ENCODE results near the gene DENND1A.
"Not testable (repeated sequence)": the region's sequence is repeated elsewhere in the genome, so short reads cannot be mapped to it uniquely, and the experiment has no call there.

The DENND1A gene

GRCh38 chr9:123914517-123915196, 15.3 kb downstream of the DENND1A start:
- TF ChIP-seq CTCF (IDR thresholded peaks at IDR 0.05; ENCODE audit: low read depth, low read length), result no peak
- no peak overlapping the region for H3K4me3 ChIP-seq (ENCODE audit: low read depth, low read length)

DNA sequence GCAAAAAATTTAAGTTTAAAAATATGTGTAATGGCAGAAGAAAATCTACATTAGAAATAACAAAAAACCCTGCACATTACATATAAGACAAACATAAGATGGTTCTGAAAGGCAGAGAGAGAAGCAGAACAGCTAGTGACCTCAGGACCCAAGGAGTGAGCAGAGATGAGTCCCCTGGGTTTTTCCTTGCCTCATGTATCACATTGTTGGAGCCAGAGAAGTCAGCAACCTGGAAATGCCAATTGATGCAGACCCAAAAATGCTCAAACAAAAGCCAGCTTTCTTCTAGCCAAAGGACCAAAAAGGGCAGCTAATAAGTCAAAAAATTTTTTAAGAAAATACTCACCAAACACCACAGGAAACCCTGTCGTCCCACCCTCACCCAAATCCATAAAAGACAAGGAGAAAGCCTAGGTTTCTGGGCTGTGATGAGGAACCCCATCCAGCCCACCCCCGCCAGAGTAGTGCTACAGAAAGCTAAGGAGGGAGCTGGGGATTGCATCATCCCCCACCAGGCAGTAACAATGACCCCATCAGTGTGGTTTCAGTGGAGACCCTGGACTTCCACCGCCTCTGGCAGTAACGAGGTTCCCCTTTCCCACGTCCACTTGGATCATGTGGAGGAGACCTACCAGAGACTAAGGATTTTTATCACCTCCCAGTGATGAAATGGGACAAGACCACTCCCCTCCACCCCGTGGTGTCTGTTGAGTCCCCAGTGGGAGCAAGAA, 17.6 kb downstream of the DENND1A start:
- TF ChIP-seq CTCF (IDR thresholded peaks at IDR 0.05; ENCODE audit: low read depth, low read length), result no peak
- H3K4me3 ChIP-seq (ENCODE audit: low read depth, low read length), result no peak overlapping the region

DNA sequence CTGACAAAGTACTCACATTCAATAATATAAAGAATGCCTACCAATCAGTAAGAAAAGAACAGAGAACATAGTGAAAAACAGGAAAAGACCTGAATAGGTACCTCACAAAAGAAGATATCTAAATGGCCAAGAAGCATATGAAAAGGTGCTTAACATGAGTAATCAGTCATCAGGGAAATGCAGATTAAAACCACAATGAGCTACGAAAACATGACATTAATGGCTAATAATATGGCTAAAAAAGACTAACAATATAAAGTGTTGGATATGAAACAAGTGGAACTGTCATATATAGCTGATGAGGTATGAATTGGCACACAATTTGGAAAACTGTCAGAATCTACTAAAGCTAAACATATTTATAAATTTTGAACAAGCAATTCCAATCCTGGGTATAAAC, 18.9 kb downstream of the DENND1A start:
- no peak overlapping the region for H3K4me3 ChIP-seq (ENCODE audit: low read depth, low read length)
- TF ChIP-seq CTCF (IDR thresholded peaks at IDR 0.05; ENCODE audit: low read depth, low read length), result no peak

- not testable (repeated sequence) for H3K4me3 ChIP-seq (ENCODE audit: low read depth, low read length)
These were observed 20.7 kb downstream of the DENND1A start for GRCh38 chr9:123909192-123909591.

DNA sequence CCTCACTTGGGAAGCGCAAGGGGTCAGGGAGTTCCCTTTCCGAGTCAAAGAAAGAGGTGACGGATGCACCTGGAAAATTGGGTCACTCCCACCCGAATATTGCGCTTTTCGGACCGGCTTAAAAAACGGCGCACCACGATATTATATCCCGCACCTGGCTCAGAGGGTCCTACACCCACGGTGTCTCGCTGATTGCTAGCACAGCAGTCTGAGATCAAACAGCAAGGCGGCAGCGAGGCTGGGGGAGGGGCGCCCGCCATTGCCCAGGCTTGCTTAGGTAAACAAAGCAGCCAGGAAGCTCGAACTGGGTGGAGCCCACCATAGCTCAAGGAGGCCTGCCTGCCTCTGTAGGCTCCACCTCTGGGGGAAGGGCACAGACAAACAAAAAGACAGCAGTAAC, 26.4 kb downstream of the DENND1A start:
- H3K4me3 ChIP-seq (ENCODE audit: low read depth, low read length), result not testable (repeated sequence)

DNA sequence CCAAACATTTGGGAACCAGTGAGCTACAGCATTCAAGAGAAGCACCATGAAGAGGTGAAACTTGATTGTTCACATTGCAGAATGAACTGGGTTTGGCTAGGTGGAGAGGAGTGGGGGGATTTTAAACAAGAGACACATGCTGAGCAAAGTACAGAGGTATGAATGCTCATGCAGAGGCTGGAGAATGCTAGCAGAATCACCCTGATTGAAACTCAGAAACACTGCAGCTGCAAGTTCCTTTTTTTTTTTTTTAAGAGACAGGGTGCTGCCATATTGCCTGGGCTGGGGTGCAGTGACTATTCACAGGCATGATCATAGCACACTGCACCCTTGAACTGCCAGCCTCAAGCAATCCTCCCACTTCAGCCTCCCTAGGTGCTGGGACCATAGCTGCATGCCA, 35.1 kb downstream of the DENND1A start:
- no peak overlapping the region for H3K4me3 ChIP-seq (ENCODE audit: low read depth, low read length)
- no peak for TF ChIP-seq CTCF (IDR thresholded peaks at IDR 0.05; ENCODE audit: low read depth, low read length)

DNA sequence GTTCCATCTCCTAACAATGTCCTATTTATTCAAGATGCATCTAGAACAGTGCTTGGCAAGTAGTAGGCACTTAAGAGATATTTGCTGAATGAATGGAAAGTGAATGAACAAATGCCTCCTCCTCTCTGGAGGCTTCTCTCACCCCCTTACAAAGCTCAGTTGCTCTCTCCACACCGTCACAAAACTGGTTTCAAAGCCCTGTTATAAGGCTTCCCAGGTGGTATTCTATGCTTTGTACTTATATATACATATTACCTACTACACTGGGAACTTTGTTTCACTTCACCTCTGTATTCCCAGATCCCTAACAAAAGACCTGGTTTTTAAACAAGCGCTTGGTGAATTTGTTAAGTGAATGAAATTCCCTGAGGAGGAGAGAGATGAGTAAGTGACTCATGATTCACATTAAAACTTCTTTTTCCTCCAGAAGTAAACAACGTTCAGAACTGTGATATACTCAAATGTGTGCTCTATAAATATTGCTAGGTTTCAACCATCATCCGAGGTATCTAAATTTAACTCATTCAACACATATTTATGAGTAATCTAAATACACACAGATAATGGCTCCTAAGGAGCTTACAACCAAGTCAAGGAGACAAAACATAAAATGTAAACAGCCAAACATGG, 36.0 kb downstream of the DENND1A start:
- no peak for TF ChIP-seq CTCF (IDR thresholded peaks at IDR 0.05; ENCODE audit: low read depth, low read length)
- no peak overlapping the region for H3K4me3 ChIP-seq (ENCODE audit: low read depth, low read length)

- H3K4me3 ChIP-seq (ENCODE audit: low read depth, low read length), result no peak overlapping the region
- TF ChIP-seq CTCF (IDR thresholded peaks at IDR 0.05; ENCODE audit: low read depth, low read length), result no peak
These were observed 36.8 kb downstream of the DENND1A start for GRCh38 chr9:123893115-123893514.
